Fibroblast of pulmonary artery (primary cell): ENCODE measurements around the gene GHR.

Experiments used
- DNase-seq: peaks from one replicate; pipeline ENCODE4 v3.0.0-alpha.2; 2010; ENCODE audit warnings: low read depth
- H3K4me3 ChIP-seq: replicated peaks from 2 replicates; pipeline ENCODE4 v1.5.1; 2011; ENCODE audit warnings: low read depth, mild to moderate bottlenecking, control low read depth, low read length, moderate library complexity
- CTCF ChIP-seq: IDR thresholded peaks from 2 replicates; pipeline ENCODE4 v1.5.1; 2011; ENCODE audit warnings: mild to moderate bottlenecking, control low read depth, low read length, inconsistent platforms; ENCODE audit errors: missing control alignments

The GHR gene

GRCh38 chr5:42592401-42593140 lies 169.3 kb downstream of the GHR start:
- TF ChIP-seq CTCF: no peak
- DNase-seq: no peak
- no peak overlapping the region for H3K4me3 ChIP-seq

GRCh38 chr5:42593591-42593990 lies 170.4 kb downstream of the GHR start:
- no peak for DNase-seq
- no peak for TF ChIP-seq CTCF
- H3K4me3 ChIP-seq: no peak overlapping the region

GRCh38 chr5:42595597-42595996 lies 172.4 kb downstream of the GHR start:
- no peak for TF ChIP-seq CTCF
- H3K4me3 ChIP-seq: no peak overlapping the region

GRCh38 chr5:42596817-42597216 lies 173.6 kb downstream of the GHR start:
- no peak for TF ChIP-seq CTCF
- no peak overlapping the region for H3K4me3 ChIP-seq
- DNase-seq: no peak

More at GRCh38 chr5:42595597-42595996, 172.4 kb downstream of the GHR start:
- no peak for DNase-seq

- H3K4me3 ChIP-seq: no peak overlapping the region
- no peak for TF ChIP-seq CTCF
- DNase-seq: no peak
Measured at GRCh38 chr5:42597318-42597937, 174.2 kb downstream of the GHR start.

GRCh38 chr5:42598311-42598710 lies 175.1 kb downstream of the GHR start:
- TF ChIP-seq CTCF: no peak
- DNase-seq: no peak
- no peak overlapping the region for H3K4me3 ChIP-seq
